Left forelimb (tissue), 1 donor: ENCODE measurements around the gene APPL2.
"Not testable (repeated sequence)": the region's sequence is repeated elsewhere in the genome, so short reads cannot be mapped to it uniquely, and the experiment has no call there.

Experiments
- DNase-seq: peaks from one replicate; pipeline ENCODE4 v3.0.0-alpha.2; 2018; ENCODE audit warnings: low spot score

The APPL2 gene

GRCh38 chr12:105235732-105236476 lies at the start of gene APPL2:
Gene APPL2, minus strand, starts transcription at chr12:105236174. Its CDS starts 162 bp downstream, at chr12:105236012.
- DNase-seq, result peak; percentile 93

DNA sequence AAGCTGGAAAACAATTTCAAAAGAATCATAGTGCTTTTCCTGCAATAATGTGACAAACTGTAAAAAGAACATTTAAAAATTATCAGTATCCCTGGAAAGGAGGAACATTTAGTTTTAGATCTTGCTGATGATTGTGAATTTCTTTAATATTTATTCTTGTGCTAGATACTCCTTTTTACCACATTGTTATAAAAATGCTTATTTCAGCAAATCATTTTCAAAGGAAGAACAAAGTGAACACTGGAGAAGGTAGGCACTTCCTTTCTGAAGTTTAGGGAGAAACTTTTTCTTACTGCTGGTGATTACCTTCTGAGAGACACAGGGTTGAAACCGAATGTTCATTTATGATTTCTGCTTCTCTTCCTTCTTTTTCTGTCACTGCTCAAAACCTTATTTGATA lies 49.4 kb upstream of the APPL2 start:
- DNase-seq, result no peak

DNA sequence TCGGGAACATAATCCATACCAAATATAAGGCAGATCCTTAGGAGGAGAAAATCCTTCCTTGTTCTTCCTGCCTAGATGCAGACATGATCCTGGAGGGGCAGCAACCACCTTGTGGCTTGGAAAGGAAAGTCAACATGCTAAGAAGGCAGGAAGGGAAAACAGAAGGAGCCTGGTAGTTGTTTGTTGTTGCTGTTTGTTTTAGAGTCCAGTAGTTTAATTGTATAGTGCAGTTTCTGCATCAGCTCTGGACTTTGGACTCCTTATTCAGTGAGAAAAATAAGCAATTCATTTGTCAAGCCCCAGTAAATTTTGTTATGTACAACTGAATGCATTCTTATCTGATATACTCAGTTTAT lies 45.7 kb upstream of the APPL2 start:
- DNase-seq, result no peak

- no peak for DNase-seq
Observed at GRCh38 chr12:105280966-105281693, 45.2 kb upstream of the APPL2 start.

- DNase-seq, result no peak
Observed at GRCh38 chr12:105279460-105280056, 43.6 kb upstream of the APPL2 start.

GRCh38 chr12:105278043-105278697 lies 42.2 kb upstream of the APPL2 start:
- no peak for DNase-seq

DNA sequence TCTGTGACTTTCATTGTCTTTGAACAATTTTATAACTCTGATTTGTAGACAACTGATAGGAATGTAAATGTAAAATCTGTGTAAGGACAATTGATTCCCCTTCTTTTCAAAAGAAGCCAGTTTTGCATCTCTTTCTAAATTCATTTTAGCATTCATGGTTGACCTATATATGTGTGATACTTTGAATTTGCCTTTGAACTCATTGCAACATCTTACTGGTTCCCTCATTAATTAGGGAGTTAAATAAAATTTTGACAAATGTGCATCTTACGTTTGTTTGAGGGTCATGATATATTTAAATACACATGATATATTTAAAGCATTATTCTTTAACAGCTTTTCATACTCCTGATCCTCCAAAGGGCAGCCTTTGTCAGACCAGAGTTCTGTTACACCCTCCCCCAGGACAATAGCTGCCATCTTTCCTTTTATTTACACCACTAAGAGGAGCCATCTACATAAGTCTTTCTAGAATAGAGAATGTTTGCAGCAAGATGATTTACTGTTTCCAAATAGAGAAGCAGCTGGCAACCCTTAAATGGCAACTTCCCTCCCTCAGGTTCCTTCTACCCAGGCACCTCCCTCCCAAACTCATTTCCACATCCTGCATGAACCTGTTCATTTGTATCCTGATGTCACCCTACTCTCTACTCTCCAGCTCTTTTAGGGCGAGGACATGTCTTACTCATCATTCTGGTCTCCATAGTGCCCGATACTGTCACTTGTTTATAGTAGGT lies 40.2 kb upstream of the APPL2 start:
- DNase-seq, result no peak

GRCh38 chr12:105274571-105274970 lies 38.6 kb upstream of the APPL2 start:
- no peak for DNase-seq

DNA sequence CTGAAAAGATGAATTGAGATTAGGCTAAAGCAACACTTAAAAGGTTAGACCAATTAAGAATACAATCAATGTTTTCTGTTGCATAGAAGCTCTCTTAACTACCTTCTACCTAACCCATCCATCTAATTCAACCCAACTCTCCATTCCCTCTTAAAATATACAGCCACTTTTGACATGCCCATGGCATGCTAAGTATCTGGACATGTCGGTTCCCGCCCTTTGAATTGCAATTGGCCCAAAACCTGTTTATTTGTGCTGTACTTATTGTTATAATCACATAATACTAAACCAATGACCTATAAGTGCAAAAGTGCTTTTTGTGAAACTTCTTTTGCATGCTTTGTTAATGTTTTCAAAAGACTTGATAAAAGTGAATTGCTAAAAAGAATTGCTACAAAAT lies 37.6 kb upstream of the APPL2 start:
- no peak for DNase-seq

DNA sequence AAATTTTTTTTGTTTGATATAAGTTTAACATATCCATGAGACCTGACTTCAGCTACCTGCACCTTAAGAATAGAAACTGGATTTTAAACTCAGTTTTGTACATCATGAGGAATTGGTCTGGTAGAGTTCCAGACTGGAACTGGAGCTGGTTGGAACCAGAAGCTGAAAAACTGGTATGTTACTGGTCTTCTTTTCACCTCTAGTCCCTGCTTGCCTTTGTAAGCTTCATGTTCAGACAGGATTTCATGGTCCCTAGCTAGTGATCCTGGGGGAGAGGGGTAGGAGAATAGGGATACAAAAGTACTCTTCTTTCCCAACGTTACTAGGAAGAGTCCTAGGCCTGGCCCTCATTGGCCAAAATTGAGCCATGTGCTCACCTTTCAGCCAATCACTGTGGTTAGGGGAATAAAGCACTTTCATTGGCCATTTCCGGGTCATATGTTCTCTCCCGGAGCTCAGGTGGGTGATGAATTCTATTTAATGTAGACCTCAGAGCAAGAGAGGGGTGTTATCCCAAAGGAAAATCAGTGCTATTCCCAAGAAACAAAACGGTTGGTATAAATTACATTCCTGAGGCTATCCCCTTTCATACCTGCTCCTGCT lies 36.9 kb upstream of the APPL2 start:
- DNase-seq, result no peak

GRCh38 chr12:105272152-105272551 lies 36.2 kb upstream of the APPL2 start:
- DNase-seq, result no peak

DNA sequence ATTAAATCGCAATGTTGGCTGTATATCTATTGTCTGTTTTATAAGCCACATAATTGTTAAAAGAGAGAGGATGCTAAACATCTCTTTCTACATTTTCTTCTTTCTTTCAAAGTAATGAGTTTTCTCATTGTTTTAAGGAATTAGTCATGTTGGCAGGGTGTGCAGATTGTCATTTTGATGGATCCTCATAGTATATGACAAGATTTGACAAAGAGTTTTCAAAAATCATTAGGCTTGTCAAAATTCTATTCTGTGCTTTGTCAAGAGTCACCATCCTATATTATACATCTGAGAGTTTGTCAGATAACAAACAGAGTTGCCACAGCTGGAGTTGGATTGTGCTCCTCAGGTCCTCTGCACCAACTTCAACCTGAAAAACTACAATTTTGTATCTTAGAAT lies 35.4 kb upstream of the APPL2 start:
- DNase-seq, result no peak

GRCh38 chr12:105270671-105271255 lies 34.8 kb upstream of the APPL2 start:
- DNase-seq, result no peak

DNA sequence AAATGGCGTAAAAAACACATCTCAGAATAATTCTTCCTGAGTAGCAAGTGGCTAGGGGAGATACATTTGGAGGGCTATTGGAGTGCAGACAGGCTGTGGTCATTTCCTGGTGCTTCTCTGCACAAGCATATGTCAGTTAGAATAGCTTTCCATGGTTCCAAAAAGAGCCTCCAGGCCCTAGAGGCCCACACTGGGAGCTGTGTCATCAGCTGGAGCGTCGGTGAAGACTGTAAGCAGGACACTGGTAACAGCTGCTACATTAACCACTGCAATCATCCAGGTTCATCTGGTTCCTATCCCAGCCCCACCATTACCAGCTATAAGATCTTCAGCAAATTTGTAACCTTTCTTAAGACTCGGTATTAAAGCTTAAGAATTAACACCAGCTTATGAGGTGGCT lies 31.7 kb upstream of the APPL2 start:
- DNase-seq, result no peak

- DNase-seq, result no peak
Observed at GRCh38 chr12:105264771-105265170, 28.8 kb upstream of the APPL2 start.

- no peak for DNase-seq
Observed at GRCh38 chr12:105262461-105263184, 26.6 kb upstream of the APPL2 start.

DNA sequence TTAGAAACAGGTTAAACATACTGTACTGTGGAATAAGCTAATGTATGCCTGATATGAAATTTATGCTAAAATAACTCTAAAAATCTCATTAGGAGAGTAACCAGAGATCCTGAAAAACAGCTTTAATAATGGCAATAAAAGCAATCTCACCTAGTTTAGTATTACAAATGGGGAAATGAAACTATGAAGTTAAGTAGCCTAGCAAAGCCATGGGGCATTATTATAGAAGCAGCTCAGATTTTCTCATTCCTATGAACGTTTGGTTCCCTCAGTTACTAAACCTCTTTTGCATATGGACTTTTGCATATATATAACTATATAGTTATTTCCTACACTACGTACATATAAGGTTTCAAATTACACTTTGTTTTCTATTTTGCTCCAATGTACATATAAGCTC lies 25.0 kb upstream of the APPL2 start:
- no peak for DNase-seq

DNA sequence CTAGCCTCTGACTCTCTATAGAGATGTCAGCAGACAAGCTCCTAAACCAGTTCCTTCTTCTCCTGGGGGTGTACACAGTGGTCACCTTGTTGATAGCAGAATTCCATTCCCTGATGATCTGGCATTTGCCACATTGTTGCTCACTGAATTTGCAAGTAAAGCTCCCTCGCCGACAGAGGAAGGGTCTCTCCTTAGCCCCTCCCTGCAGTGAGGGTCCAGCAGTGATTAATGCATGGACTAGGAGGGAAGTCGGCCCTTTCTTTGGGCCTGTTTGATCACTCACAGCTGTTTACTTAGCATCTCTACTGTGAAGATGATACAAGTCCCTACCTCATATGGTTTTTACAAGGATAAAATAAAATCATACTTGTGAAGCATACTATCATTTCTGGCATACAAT lies 23.3 kb upstream of the APPL2 start:
- DNase-seq, result no peak

DNA sequence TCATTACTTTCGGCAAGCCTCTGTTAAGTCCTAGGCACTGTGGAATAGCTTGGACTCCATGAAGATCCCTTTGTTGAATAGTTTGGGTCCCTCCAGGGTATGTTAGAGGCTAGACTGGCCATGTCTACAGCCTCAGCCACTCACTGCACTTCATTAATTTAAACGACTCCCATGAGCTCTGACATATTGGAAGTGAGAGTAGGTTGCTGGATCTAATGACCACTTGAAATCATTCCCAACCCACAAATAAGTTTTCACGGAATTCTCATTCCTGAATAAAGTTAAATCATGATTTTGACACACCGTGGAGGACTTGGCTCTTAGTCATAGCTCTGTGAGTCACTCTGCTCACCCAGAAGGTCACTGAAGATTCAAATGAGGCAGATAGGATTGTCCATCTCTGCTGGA lies 21.4 kb upstream of the APPL2 start:
- no peak for DNase-seq

GRCh38 chr12:105256921-105257320 lies 20.9 kb upstream of the APPL2 start:
- no peak for DNase-seq

DNA sequence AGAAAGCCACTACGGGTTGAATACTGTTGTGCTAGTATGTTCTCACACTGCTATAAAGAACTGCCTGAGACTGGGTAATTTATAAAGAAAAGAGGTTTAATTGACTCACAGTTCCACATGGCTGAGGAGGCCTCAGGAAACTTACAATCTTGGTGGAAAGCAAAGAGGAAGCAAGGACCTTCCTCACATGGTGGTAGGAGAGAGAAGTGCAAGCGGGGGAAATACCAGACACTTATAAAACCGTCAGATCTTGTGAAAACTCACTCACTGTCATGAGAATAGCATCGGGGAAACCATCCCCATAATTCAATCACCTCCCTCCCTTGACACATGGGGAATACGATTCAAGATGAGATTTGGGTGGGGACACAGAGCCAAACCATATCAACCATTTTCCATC lies 20.5 kb upstream of the APPL2 start:
- DNase-seq, result not testable (repeated sequence)
